ENCODE results near the gene ATP6V0D1. TPM values are rescaled to one million over a fixed set of nuclear protein-coding genes. Genes with fewer than 3 reads are reported as not detected.

Gene ATP6V0D1
- total RNA-seq, 1 donor from 2014 or later: 74.5 TPM

- CTCF ChIA-PET: interaction anchor here (0.8 to 4.4 kb wide), 23 partner anchors 12 to 783 kb away, joined by 3 to 65 read pairs (median 5); partner anchors contain the start of genes ACD, C16orf86, CARMIL2 and CTCF
- TF ChIP-seq CTCF (IDR thresholded peaks at IDR 0.05): no peak
- peaks cover 63% of the 10 kb centered on the region for H3K4me1 Mint-ChIP-seq
- peaks cover 36% of the 10 kb centered on the region for H3K36me3 Mint-ChIP-seq (ENCODE audit: low read depth)
- ATAC-seq (ENCODE audit: low read depth) (peak; percentile 8), DNase-seq (no peak)
- peak overlapping the region; percentile 99 for H3K27ac Mint-ChIP-seq
- intact Hi-C loops (cut with micrococcal nuclease): loop anchor here (1.0 to 10.0 kb wide), 12 partner anchors 8 to 753 kb away; partner anchors contain the start of genes ACD, CARMIL2, CTCF and ESRP2
- H3K4me3 Mint-ChIP-seq: peak overlapping the region; percentile 99
- POLR2A ChIA-PET: interaction anchor here (0.6 to 4.3 kb wide), 29 partner anchors 9 to 603 kb away, joined by 3 to 73 read pairs (median 5); partner anchors contain the start of genes ACD, CARMIL2, CTCF and GFOD2
- no peaks in the 10 kb centered on the region for H3K9me3 Mint-ChIP-seq
- H3K27me3 Mint-ChIP-seq: no peaks in the 10 kb centered on the region
Measured at GRCh38 chr16:67481561-67482232, 740 bp upstream of the ATP6V0D1 start.

- intact Hi-C loops (cut with micrococcal nuclease): no loop called here
- Mint-ChIP-seq H3K4me3 (no peak overlapping the region), H3K9me3 (no peaks in the 10 kb centered on the region), H3K36me3 (ENCODE audit: low read depth) (peaks cover 32% of the 10 kb centered on the region), H3K4me1 (peaks cover 67% of the 10 kb centered on the region), H3K27ac (peak overlapping the region; percentile 2), H3K27me3 (no peaks in the 10 kb centered on the region)
- CTCF ChIA-PET: interaction anchor here (2.3 kb wide), 1 partner anchor 49 kb away, joined by 8 read pairs; no protein-coding TSS in a partner anchor
- POLR2A ChIA-PET: interaction anchor here (0.6 to 0.7 kb wide), 3 partner anchors 85 to 334 kb away, joined by 3 to 6 read pairs (median 4); no protein-coding TSS in a partner anchor
- DNase-seq (no peak), ATAC-seq (ENCODE audit: low read depth) (no peak)
- no peak for TF ChIP-seq CTCF (IDR thresholded peaks at IDR 0.05)
Measured at GRCh38 chr16:67477960-67478554, 2.9 kb downstream of the ATP6V0D1 start.

GRCh38 chr16:67474551-67475455, 6.2 kb downstream of the ATP6V0D1 start:
- no peak for DNase-seq
- TF ChIP-seq CTCF (IDR thresholded peaks at IDR 0.05): no peak
- no peak overlapping the region for H3K27ac Mint-ChIP-seq
- no peaks in the 10 kb centered on the region for H3K27me3 Mint-ChIP-seq
- H3K9me3 Mint-ChIP-seq: no peaks in the 10 kb centered on the region
- ChIA-PET POLR2A (no interaction called here), CTCF (interaction anchor here (1.3 to 2.0 kb wide), 2 partner anchors 9 to 39 kb away, joined by 4 to 8 read pairs; no protein-coding TSS in a partner anchor)
- intact Hi-C loops (cut with micrococcal nuclease): no loop called here
- peaks cover 58% of the 10 kb centered on the region for H3K4me1 Mint-ChIP-seq
- no peak for ATAC-seq (ENCODE audit: low read depth)
- H3K4me3 Mint-ChIP-seq: no peak overlapping the region
- H3K36me3 Mint-ChIP-seq (ENCODE audit: low read depth): peaks cover 25% of the 10 kb centered on the region

DNA sequence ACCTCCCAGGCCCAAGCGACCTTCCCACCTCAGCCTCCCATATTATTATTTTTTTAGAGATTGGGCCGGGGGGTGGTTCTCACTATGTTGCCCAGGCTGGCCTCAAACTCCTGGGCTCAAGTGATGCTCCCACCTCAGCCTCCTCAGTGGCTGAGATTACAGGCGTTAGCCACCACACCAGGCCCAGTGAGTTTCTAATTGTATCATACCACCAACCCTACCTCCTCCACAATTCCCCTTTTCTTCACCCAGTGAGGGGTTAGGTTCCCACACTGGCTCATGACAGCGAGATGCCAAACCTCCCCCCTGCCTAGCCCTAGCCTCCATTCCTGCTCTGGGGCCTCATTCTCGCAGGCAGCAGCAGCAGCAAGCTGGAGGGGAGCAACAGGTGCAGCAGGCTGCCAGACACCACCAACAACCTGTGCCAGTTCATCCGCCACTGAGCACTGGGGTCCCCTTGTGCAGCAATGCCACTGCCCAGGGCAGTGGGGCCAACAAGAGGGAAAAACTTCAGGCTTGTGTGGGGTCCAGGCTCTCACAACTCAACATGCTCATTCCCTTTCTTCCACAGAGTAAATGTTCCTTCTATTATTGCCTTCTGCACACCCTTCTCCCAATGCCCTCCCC, 9.1 kb downstream of the ATP6V0D1 start:
- DNase-seq: no peak
- no peak overlapping the region for H3K27ac Mint-ChIP-seq
- no peaks in the 10 kb centered on the region for H3K9me3 Mint-ChIP-seq
- peaks cover 15% of the 10 kb centered on the region for H3K36me3 Mint-ChIP-seq (ENCODE audit: low read depth)
- POLR2A ChIA-PET: interaction anchor here (0.6 kb wide), 1 partner anchor 178 kb away, joined by 3 read pairs; no protein-coding TSS in a partner anchor
- ATAC-seq (ENCODE audit: low read depth): no peak
- intact Hi-C loops (cut with micrococcal nuclease): no loop called here
- no peak for TF ChIP-seq CTCF (IDR thresholded peaks at IDR 0.05)
- no peaks in the 10 kb centered on the region for H3K27me3 Mint-ChIP-seq
- H3K4me1 Mint-ChIP-seq: peaks cover 56% of the 10 kb centered on the region
- H3K4me3 Mint-ChIP-seq: no peak overlapping the region
- CTCF ChIA-PET: interaction anchor here (0.5 kb wide), 1 partner anchor 20 kb away, joined by 3 read pairs; no protein-coding TSS in a partner anchor
